HL-60 (cell line): ENCODE measurements around the gene NHERF1.

ENCODE experiments used
- CTCF ChIP-seq: IDR thresholded peaks from one replicate; pipeline ENCODE4 v1.5.1; 2011; ENCODE audit warnings: low read length, control low read depth, inconsistent platforms; ENCODE audit not compliant: insufficient read depth
- GABPA ChIP-seq: IDR thresholded peaks from 2 replicates; pipeline ENCODE4 v1.6.1; 2012; ENCODE audit warnings: low read depth
- REST ChIP-seq: IDR thresholded peaks from 2 replicates; pipeline ENCODE4 v1.6.1; 2012; ENCODE audit warnings: low read depth; ENCODE audit not compliant: insufficient replicate concordance

DNA sequence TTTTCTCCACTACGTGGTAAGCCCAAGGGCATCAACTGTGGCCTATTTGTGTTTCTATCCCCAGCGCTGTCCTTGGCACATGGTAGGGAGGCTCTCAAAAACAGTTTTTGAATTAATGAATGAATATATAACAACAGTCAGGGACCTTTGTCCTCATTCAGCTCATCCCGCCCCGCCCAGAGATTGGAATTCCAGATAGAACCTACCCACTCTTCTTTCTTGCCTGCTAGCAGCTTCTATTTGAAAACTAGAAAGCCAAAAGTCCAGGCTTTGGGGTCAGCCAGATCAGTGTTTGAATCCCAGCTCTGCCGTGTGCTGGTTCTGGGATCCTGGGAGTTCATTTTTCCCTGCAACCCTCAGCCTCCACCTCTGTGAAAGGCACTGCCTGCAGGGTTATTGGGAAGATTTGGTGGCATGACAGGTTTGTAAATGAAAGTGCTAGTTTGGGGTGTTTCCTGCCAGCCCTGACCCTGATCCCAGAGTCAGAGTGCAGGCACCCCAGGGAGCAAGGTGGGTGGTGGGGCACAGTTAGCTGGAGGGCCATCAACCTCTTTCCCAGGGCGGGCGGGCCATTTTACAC is 4.5 kb downstream of the NHERF1 start:
- TF ChIP-seq GABPA (no peak), CTCF (no peak), REST (no peak)
